SW 1271 (cell line): ENCODE measurements around the gene DDX49.
"Not testable (repeated sequence)": the region's sequence is repeated elsewhere in the genome, so short reads cannot be mapped to it uniquely, and the experiment has no call there.

Experiments used
- DNase-seq, 2 experiments: peaks; one replicate each; lab custom pipeline; 2025; lab: John Stamatoyannopoulos, UW

DDX49 gene

DNA sequence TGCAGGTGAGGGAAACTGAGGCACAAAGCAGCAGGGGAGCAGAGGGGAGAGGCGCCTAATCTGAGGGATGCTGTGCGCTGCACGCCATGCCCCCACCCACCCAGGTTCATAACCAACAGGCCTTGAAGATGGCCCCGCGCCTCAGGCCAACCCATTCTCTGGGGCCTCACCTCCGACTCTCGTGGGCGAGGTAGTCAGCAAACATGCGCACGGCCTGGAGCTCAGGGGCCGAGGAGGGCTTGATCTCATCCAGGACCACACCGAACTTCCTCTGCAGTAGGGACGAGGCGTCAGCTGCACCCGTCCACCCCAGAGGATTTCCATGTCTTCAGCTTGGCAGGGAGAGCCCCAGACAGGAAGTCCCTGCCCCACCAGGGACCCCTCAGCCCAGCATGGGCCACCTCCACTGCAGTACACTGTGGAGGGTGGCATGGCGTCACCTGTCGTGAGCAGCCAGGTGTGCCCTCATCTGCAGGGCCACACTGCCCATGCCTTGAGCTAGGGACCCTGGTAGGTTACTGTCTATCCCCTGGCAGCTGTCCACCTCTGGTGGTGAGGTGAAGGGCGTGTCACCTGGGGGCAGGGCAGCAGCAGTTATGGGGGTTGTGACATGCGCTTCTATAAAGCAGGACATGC lies 8.6 kb upstream of the DDX49 start:
- no peak for DNase-seq

DNA sequence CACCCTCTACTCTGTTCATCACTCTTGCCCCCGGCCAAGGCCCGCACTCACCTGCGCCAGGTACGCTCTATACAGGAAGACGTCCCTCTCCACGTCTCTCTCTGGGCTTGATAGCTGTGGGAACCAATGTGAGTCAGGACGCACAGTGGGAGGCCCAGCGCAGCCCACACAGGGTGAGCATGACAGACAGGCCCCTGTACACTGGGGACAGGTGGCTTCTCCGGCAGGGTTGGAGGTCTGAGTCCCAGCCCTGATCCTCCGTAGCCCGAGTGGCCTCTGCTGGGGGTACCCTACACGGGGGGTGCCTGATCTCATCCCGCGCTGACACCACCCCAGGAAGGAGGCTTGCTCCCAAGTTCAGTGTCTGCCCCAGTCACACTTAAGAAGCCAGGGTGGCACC lies 6.6 kb upstream of the DDX49 start:
- DNase-seq, result no peak

DNA sequence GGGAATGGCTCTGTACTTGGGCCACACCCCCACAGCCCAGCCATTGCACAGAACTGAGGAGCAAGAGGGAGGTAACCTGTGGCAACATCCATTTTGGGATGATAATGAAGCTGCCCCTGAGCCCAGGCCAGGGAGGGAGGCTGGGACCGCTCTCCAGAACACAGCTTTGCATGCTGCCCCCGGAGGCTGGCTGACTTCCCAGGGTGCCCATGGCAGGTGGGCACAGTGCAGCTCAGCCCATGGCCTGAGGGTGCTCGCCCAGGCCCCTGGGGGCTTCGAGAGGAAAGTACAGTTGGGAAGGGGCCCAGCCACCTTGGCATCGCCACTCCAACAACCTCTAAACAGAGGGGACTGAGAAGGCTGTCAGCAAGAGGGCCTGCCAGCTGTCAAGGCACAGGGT lies 6.0 kb upstream of the DDX49 start:
- DNase-seq, result no peak

DNA sequence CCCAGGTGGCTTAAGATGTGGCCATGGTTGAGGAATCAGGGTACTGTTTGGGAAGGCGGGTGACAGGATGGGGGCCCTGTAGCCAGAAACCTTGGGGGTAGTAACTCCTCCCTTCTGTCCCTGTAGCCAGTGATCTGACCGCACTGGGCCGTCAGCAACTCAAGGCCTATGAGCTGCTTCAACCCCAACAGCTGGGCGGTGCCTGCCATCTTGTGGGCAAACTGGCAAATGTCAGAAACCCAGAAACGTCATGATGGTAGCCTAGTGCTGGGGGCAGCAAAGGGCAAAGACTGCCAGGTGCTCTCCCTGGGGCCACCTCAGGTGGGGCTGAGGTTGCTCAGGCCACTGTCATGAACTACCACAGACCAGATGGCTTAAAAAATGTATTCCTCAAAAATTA lies 3.9 kb upstream of the DDX49 start:
- DNase-seq, result peak in 1 of 2 experiments; percentile 50

DNA sequence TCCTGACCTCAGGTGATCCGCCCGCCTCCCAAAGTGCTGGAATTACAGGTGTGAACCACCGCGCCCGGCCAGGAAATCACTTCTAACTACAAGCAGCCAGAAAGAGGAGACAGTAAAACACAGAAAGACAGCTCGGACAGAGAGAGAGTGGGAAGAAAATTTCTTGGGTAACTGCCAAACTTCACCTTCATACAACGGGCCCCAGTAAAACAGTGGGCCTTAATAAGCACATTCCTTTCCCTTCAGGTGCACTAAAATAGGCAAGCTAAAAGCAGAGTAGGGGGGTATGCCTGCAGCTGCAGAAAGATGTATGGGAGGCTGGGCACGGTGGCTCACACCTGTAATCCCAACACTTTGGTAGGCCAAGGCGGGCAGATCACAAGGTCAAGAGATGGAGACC lies 1.9 kb upstream of the DDX49 start:
- not testable (repeated sequence) for DNase-seq

DNA sequence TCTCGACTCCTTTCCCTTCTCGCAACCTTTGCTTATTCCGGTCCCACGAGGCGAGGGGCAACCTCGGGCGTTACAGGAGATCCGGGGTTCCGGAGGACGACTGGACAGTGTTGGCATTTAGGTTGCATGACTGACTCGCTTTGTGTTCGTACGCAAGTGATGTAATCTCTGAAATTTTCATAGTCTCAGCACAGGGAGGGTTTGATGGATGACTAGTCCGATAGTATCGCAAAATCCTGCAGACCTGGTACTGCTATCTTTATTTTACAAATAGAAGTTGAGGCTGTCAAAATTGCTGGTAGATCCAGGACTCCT lies 342 bp downstream of the DDX49 start:
- no peak for DNase-seq

DNA sequence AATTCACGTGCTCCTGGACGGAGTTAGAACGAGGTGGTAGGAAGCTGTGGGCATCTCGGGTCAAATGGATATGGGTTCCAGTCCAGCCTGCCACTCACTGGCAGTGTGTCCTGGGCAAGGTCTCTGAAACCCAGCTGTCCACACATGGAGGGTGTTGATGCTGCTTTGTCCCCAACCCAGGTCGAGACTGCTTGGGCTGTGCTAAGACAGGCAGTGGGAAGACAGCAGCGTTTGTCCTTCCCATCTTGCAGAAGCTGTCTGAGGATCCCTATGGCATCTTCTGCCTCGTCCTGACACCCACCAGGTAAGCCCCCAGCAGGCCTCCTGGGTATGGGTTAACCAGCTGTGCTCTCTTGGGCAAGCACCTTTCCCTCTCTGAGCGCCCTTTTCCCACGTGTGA lies 885 bp downstream of the DDX49 start:
- DNase-seq, result no peak

DNA sequence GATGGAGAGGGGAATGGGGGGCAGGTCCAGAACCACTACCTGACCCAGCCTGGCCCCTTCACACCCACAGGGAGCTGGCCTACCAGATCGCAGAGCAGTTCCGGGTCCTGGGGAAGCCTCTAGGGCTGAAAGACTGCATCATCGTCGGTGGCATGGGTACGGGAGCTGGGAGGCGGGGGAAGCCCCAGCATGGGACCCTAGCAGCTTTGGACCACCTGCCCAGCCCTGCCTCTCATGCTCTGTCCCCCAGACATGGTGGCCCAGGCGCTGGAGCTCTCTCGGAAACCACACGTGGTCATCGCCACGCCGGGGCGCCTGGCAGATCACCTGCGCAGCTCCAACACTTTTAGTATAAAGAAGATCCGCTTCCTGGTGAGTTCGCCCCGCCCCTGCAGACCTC lies 2.1 kb downstream of the DDX49 start:
- no peak for DNase-seq

DNA sequence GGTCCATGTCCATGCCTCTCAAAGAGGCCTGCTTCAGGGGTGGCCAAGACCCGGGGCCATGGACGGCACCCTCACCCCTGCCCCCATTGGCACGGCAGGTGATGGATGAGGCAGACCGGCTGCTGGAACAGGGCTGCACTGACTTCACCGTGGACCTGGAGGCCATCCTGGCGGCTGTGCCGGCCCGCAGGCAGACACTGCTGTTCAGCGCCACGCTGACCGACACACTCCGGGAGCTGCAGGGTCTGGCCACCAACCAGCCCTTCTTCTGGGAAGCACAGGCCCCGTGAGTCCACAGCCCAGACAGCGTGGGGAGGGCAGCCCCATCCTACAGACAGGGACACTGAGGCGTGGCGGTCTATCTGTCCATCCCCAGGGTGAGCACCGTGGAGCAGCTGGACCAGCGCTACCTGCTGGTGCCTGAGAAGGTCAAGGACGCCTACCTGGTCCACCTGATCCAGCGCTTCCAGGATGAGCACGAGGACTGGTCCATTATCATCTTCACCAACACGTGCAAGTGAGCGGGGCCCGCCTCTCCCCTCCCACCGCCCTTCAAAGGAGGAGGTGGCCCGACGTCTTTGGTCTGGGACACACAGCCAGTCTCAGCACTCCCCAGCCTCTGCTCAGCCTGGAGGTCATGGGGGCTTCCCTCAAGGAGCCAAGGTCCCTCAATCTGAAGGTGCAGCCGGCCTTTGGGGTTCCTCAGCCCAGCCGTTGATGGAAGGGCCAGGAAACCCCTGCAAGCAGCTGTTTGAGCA lies 2.9 kb downstream of the DDX49 start:
- no peak for DNase-seq

DNA sequence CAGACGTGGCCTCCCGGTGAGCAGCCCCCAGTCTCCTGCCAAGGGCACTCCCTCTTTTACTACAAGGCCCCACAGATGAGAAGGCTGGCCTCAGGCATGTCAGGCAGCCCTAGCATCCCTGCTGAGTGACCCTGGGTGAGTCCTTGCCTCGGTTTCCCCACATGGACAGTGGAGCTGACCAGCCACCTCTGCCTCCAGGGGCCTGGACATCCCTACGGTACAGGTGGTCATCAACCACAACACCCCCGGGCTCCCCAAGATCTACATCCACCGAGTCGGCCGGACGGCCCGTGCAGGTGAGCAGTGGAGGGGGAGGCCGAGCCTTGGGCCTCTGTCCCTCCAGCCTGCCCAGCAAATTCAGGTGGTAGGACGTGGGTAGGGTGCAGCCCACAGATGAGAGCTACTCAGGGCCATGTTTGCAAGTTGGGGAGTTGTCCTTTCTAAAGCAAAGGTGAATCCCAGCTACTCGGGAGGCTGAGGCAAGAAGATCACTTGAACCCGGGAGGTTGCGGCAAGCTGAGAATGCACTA lies 5.2 kb downstream of the DDX49 start:
- no peak for DNase-seq

DNA sequence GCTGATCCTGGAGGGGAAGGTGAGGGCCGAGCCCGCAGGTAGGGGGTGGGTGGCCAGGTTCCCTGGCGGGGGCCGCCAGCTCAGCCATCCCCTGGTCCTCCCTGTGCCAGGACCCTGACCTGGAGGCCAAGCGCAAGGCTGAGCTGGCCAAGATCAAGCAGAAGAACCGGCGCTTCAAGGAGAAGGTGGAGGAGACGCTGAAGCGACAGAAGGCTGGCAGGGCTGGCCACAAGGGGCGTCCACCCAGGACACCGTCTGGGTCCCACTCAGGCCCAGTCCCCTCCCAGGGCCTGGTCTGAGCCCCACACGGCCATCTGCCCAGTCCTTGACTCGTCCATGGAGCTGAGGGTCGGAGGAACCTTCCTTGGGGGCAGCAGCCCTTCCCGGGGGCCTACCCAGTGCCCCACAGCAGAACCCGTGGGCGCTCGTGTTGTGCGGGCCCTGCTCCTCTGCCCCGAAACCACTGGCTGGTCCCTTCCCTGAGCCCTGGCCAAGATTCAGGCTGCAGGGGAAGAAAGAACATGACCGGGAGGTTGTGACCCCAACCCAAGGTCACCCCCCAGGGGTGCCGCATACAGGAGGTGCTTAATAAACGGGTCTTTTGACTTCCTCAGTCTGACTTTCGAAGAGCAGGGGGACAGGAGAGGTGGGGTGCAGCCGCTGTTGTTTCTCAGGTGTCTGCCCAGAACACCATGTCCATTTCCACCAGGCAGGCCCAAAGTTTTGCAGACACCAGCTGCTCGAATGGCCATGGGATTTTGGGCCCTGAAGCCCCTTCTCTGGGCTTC lies 8.7 kb downstream of the DDX49 start:
- DNase-seq, result no peak

DNA sequence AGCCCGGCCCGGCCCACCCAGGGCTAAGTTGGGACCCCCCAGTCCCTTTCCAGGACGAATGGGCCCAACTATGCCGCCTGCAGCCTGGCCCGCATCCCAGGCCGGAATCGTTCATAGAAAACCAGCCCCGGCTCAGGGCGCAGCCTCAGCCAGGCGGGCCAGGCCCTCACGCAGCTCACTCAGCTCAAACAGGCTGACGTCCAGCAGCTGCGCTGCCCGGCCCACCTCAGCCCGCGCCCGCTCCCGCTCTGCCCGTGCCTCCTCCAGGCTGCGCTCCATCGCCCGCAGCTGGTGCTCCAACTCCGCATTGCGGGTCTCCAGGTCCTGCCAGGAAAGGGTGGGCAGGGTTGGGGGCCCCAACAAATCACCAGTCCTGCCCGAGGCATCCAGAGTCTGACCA lies 9.8 kb downstream of the DDX49 start:
- no peak for DNase-seq

DNA sequence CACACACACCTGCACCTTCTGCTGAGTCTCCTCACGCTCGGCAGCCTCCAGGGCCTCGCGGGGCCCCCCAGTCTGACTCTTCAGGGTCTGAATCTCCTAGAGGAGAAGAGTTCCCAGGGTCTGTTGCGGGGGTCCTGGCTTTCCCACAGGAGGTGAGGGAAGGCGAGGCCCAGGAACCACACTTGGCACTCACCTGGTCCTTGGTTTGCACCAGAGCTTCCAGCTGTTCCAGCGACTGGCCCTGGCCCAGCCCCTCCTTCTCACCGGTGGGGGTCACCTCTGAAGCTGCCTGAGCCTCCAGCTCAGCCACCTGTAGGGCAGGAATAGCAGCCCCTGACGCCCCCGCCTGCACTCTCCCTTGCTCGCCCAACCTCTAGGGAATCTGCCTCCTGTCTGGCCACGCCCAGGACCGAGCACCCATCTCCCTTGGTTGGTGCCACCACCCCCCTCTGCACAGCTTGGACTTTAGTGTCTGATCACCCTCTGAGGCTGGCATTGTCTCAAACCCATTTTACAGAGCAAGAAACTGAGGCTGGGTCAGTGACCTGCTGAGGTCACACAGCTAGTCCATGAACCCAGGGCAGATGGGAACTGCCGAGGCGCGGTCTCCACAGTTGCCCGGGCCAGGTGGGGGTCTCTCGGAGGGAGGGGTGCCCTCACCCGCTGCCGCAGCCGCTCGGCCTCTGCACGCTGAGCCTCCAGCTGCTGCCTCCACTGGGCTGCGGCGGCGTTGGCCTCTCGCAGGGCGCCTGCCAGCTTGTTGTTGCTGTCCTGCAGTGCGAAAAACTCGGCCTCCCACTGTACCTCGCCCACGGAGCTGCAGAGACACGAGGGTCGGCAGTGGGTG lies 12.0 kb downstream of the DDX49 start:
- DNase-seq, result no peak

DNA sequence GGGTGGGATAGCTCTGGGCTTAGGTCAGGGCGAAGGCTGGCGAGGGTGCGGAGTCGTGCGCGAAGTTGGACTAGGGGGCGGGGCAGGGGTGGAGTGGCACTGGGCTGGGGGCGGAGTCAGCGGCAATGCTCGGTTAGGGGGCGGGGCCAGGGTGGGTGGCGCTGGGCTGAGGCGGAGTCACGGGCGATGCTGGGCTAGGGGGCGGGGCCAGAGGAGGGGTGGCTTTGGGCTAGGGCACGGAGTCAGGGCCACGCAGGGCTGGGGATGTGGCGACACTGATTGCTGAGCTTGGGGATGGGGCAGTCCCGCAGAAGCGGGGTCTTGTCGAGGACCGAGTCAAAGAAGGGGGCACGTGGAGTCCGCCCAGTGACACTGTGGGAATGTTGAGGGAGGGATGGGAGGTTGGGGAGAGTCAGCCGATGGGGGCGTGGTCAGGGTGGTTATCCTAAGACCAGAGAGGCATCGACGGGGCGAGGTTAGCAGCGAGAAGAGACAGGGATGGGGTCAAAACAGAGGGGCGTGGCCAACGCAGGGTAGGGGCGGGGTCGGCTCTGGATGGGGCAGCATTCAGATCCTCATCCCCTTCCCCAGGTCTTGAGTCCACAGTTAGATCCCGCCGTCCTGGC lies 12.8 kb downstream of the DDX49 start:
- DNase-seq, result peak in 1 of 2 experiments; percentile 22

DNA sequence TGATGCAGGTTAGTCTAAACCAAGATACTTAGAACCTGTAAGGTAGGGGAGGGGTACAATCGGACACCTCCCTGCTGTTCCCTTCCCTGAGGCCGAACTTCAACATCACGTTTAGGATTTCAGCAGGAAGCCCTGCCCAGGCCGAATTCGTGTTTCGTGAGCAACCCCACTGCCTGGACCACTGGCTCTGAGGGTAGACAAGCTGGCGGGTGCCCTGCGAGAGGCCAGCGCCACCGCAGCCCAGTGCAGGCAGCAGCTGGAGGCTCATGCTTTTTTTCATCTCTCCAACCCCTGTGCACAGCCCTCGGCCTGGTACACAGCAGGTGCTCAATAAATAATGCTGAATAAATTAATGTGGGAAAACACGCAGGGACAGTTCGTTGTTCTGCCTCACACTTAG lies 13.8 kb downstream of the DDX49 start:
- no peak for DNase-seq

DNA sequence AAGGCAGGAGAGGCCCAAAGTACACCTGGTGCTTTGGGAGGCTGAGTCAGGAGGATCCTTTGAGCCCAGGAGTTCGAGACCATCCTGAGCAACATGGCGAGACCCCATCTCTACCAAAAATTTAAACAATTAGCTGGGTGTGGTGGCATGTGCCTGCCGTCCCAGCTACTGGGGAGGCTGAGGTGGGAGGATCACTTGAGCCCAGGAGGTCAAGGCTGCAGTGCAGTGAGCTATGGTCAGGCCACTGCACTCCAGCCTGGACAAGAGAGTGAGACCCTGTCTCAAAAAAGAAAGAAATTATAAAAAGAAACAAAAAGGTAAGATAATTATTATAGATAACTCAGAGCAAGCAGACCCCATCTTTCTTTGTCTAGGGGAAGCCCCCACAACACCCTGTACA lies 19.6 kb downstream of the DDX49 start:
- DNase-seq, result no peak

DNA sequence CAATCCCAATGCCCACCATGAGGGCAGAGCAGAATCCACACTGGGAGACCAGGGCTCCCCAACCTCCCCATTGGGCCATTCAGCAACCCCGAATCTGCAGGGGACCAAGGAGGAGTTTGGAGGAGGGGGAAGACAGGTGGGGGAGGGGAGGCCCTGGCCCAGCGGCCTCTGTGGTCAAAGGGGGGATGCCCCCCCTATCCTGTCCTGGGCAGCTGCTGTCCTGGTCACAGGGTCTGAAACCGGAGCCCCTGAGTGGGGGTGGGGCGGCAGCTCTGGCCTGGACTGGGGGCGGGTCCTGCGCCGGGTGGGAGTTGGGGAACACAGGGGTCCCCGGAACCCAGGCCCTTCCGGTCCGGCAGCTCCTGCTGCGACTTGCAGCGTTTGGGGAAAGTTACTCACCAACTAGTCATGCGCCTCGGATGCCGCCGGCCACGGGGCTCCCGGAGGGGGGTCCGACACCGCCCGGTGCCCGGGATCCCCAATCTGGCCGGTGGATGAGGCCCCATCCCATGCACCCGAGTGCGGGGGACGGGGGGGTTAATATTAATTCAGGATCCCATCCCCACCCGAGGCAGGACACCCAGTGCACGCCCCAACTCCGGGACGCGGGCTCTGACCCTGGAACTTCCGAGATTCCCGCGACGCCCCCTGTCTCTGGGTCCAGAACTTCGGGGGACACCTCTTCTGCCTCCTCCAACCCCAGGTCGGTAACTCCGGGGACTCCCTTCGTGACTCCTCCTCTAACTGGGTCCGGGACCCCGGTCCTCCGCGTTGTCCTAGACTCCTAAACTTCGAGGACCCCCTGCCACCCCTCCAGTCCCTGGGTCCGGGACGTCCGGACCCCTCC lies 20.6 kb downstream of the DDX49 start:
- peak in 1 of 2 experiments; percentile 19 for DNase-seq

DNA sequence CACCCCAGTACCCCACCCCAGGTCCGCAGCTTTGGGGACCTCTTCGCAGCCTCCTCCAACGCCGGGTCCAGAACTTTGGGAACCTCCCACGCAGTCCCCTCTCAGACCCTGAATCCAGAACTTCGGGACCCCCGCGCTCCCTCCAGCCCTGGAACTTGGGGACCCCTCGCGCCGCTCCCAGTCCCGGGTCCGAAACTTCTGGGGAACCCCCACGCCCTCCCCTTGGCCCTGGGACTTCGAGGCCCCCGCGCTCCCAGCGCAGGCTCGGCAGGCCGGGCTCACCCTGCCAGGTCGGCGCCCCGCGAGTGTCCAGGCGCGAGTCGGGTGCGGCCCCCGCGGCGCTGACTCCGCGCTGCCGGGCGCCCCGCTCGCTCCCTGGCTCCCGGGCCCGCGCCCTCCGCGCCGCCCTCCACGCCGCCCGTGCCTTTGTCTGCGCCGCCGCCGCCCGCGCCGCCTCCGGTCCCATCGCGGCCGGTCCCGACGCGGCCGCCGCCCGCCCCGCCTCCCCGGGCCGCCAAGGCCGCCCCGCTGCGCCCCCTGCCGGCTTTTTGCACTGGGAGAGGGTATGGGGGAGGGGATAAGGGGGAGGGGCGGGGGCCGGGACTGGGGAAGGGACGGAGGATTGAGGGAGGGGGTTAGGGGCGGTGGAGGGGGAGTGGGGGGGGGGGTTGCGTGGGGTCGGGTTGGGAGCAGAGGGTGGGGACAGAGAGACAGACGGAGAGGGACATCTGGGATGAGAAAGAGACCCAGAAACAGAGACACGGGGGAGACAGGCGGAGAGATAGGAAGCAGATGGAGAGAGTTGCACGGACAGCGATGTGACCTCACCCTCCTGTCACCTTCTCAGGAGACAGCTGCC lies 21.5 kb downstream of the DDX49 start, which contains the start of gene HOMER3:
HOMER3 (minus strand) TSS at position 449 of the 859 bp plus-strand sequence. CDS start 2,235 bp downstream, outside the sequence.
- peak in 1 of 2 experiments; percentile 52 for DNase-seq

DNA sequence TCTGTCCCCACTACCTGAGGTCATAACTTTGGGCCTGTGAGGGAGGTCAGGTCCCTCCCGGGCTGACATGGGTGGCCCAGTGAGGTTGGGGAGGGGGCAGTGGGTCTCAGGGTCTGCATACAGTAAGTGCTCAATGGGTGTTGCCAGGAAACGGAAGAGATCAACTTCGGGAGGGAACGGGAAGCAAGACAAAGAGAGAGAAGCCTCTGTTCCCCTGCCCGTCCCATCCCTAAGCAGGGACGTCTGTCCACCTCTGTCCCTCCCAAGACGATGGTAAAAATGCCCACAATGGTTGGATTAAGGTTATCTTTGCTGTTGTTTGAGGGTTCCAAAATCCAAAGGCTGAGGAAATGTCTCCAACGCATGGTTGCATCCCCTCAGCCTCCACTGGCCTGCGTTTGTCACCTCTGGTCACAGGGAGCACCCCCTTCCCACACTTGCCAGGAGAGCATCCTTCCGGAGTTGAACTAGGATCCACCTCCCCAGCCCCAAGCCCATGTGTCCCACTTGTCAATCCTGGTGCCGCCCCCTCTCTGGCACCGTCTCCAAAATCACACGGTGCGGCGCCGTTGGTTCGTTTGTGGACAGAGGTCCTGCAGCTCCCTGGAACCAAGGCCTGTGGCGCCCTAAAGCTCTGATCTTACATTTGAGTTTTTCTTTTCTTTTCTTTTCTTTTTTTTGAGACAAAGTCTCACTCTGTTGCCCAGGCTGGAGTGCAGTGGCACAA lies 22.3 kb downstream of the DDX49 start:
- no peak for DNase-seq
